ENCODE results near the gene NARS2.

The NARS2 gene

GRCh38 chr11:78595436-78596130 lies 20.9 kb upstream of the NARS2 start:
- Mint-ChIP-seq H3K9me3 (no peaks in the 10 kb centered on the region), H3K36me3 (ENCODE audit: low read depth) (no peaks in the 10 kb centered on the region), H3K4me3 (no peak overlapping the region), H3K27me3 (ENCODE audit: low read depth) (peaks cover 31% of the 10 kb centered on the region), H3K27ac (no peak overlapping the region), H3K4me1 (ENCODE audit: low read depth) (no peaks in the 10 kb centered on the region)
- DNase-seq (ENCODE audit: low spot score), result no peak

GRCh38 chr11:78594814-78595213 lies 20.1 kb upstream of the NARS2 start:
- Mint-ChIP-seq H3K4me3 (no peak overlapping the region), H3K27ac (no peak overlapping the region), H3K4me1 (ENCODE audit: low read depth) (no peaks in the 10 kb centered on the region), H3K27me3 (ENCODE audit: low read depth) (peaks cover 31% of the 10 kb centered on the region), H3K9me3 (no peaks in the 10 kb centered on the region), H3K36me3 (ENCODE audit: low read depth) (no peaks in the 10 kb centered on the region)
- DNase-seq (ENCODE audit: low spot score), result no peak

- DNase-seq (ENCODE audit: low spot score), result no peak
- peaks cover 32% of the 10 kb centered on the region for H3K27me3 Mint-ChIP-seq (ENCODE audit: low read depth)
- peaks cover 12% of the 10 kb centered on the region for H3K9me3 Mint-ChIP-seq
- no peak overlapping the region for H3K4me3 Mint-ChIP-seq
- no peaks in the 10 kb centered on the region for H3K36me3 Mint-ChIP-seq (ENCODE audit: low read depth)
- H3K4me1 Mint-ChIP-seq (ENCODE audit: low read depth), result no peaks in the 10 kb centered on the region
- H3K27ac Mint-ChIP-seq, result no peak overlapping the region
These were observed 13.9 kb upstream of the NARS2 start for GRCh38 chr11:78588517-78588916.

GRCh38 chr11:78587446-78587845 lies 12.8 kb upstream of the NARS2 start:
- H3K4me1 Mint-ChIP-seq (ENCODE audit: low read depth), result no peaks in the 10 kb centered on the region
- H3K36me3 Mint-ChIP-seq (ENCODE audit: low read depth), result no peaks in the 10 kb centered on the region
- DNase-seq (ENCODE audit: low spot score), result no peak
- H3K9me3 Mint-ChIP-seq, result peaks cover 21% of the 10 kb centered on the region
- H3K4me3 Mint-ChIP-seq, result no peak overlapping the region
- H3K27ac Mint-ChIP-seq, result no peak overlapping the region
- peaks cover 32% of the 10 kb centered on the region for H3K27me3 Mint-ChIP-seq (ENCODE audit: low read depth)

- Mint-ChIP-seq H3K4me1 (ENCODE audit: low read depth) (no peaks in the 10 kb centered on the region), H3K36me3 (ENCODE audit: low read depth) (no peaks in the 10 kb centered on the region), H3K4me3 (no peak overlapping the region), H3K27me3 (ENCODE audit: low read depth) (peaks cover 31% of the 10 kb centered on the region), H3K27ac (no peak overlapping the region), H3K9me3 (peaks cover 22% of the 10 kb centered on the region)
- no peak for DNase-seq (ENCODE audit: low spot score)
These were observed 11.9 kb upstream of the NARS2 start for GRCh38 chr11:78586452-78587046.

GRCh38 chr11:78583889-78584288 lies 9.2 kb upstream of the NARS2 start:
- DNase-seq (ENCODE audit: low spot score), result no peak

GRCh38 chr11:78577495-78577894 lies 2.8 kb upstream of the NARS2 start:
- Mint-ChIP-seq H3K9me3 (peaks cover 6% of the 10 kb centered on the region), H3K36me3 (ENCODE audit: low read depth) (peaks cover 2% of the 10 kb centered on the region), H3K4me1 (ENCODE audit: low read depth) (peaks cover 12% of the 10 kb centered on the region), H3K27ac (no peak overlapping the region), H3K27me3 (ENCODE audit: low read depth) (peaks cover 2% of the 10 kb centered on the region), H3K4me3 (no peak overlapping the region)
- DNase-seq (ENCODE audit: low spot score), result no peak

More at GRCh38 chr11:78583889-78584288, 9.2 kb upstream of the NARS2 start:
- peaks cover 18% of the 10 kb centered on the region for H3K27me3 Mint-ChIP-seq (ENCODE audit: low read depth)
- no peaks in the 10 kb centered on the region for H3K36me3 Mint-ChIP-seq (ENCODE audit: low read depth)
- H3K4me3 Mint-ChIP-seq, result no peak overlapping the region
- no peaks in the 10 kb centered on the region for H3K4me1 Mint-ChIP-seq (ENCODE audit: low read depth)
- H3K27ac Mint-ChIP-seq, result no peak overlapping the region
- peaks cover 27% of the 10 kb centered on the region for H3K9me3 Mint-ChIP-seq

- peaks cover 19% of the 10 kb centered on the region for H3K4me1 Mint-ChIP-seq (ENCODE audit: low read depth)
- H3K36me3 Mint-ChIP-seq (ENCODE audit: low read depth), result peaks cover 7% of the 10 kb centered on the region
- DNase-seq (ENCODE audit: low spot score), result no peak
- H3K27me3 Mint-ChIP-seq (ENCODE audit: low read depth), result peaks cover 2% of the 10 kb centered on the region
- no peak overlapping the region for H3K4me3 Mint-ChIP-seq
- peaks cover 5% of the 10 kb centered on the region for H3K9me3 Mint-ChIP-seq
- no peak overlapping the region for H3K27ac Mint-ChIP-seq
These were observed 2.0 kb upstream of the NARS2 start for GRCh38 chr11:78576549-78577097.

GRCh38 chr11:78575478-78575877 lies 814 bp upstream of the NARS2 start:
- Mint-ChIP-seq H3K4me1 (ENCODE audit: low read depth) (peaks cover 28% of the 10 kb centered on the region), H3K27me3 (ENCODE audit: low read depth) (no peaks in the 10 kb centered on the region), H3K27ac (peak overlapping the region; percentile 31), H3K9me3 (no peaks in the 10 kb centered on the region), H3K4me3 (peak overlapping the region; percentile 98), H3K36me3 (ENCODE audit: low read depth) (peaks cover 16% of the 10 kb centered on the region)
- no peak for DNase-seq (ENCODE audit: low spot score)

- H3K27ac Mint-ChIP-seq, result peak overlapping the region; percentile 97
- peak overlapping the region; percentile 98 for H3K4me3 Mint-ChIP-seq
- no peaks in the 10 kb centered on the region for H3K27me3 Mint-ChIP-seq (ENCODE audit: low read depth)
- H3K36me3 Mint-ChIP-seq (ENCODE audit: low read depth), result peaks cover 24% of the 10 kb centered on the region
- no peak for DNase-seq (ENCODE audit: low spot score)
- peaks cover 28% of the 10 kb centered on the region for H3K4me1 Mint-ChIP-seq (ENCODE audit: low read depth)
- no peaks in the 10 kb centered on the region for H3K9me3 Mint-ChIP-seq
These were observed 983 bp downstream of the NARS2 start for GRCh38 chr11:78573681-78574080.

GRCh38 chr11:78573271-78573670 lies 1.4 kb downstream of the NARS2 start:
- Mint-ChIP-seq H3K4me1 (ENCODE audit: low read depth) (peaks cover 28% of the 10 kb centered on the region), H3K9me3 (no peaks in the 10 kb centered on the region), H3K36me3 (ENCODE audit: low read depth) (peaks cover 28% of the 10 kb centered on the region), H3K4me3 (peak overlapping the region; percentile 98), H3K27ac (peak overlapping the region; percentile 97), H3K27me3 (ENCODE audit: low read depth) (no peaks in the 10 kb centered on the region)
- DNase-seq (ENCODE audit: low spot score), result no peak

- no peak for DNase-seq (ENCODE audit: low spot score)
- Mint-ChIP-seq H3K9me3 (no peaks in the 10 kb centered on the region), H3K4me3 (peak overlapping the region; percentile 20), H3K36me3 (ENCODE audit: low read depth) (peaks cover 32% of the 10 kb centered on the region), H3K4me1 (ENCODE audit: low read depth) (peaks cover 28% of the 10 kb centered on the region), H3K27me3 (ENCODE audit: low read depth) (no peaks in the 10 kb centered on the region), H3K27ac (no peak overlapping the region)
These were observed 2.3 kb downstream of the NARS2 start for GRCh38 chr11:78572394-78572793.

GRCh38 chr11:78570031-78570430 lies 4.6 kb downstream of the NARS2 start:
- H3K27me3 Mint-ChIP-seq (ENCODE audit: low read depth), result no peaks in the 10 kb centered on the region
- H3K4me1 Mint-ChIP-seq (ENCODE audit: low read depth), result peaks cover 37% of the 10 kb centered on the region
- no peak overlapping the region for H3K4me3 Mint-ChIP-seq
- DNase-seq (ENCODE audit: low spot score), result no peak
- peaks cover 48% of the 10 kb centered on the region for H3K36me3 Mint-ChIP-seq (ENCODE audit: low read depth)
- H3K9me3 Mint-ChIP-seq, result no peaks in the 10 kb centered on the region
- H3K27ac Mint-ChIP-seq, result no peak overlapping the region

GRCh38 chr11:78567209-78567608 lies 7.5 kb downstream of the NARS2 start:
- DNase-seq (ENCODE audit: low spot score), result no peak

More at GRCh38 chr11:78567209-78567608, 7.5 kb downstream of the NARS2 start:
- Mint-ChIP-seq H3K4me3 (no peak overlapping the region), H3K4me1 (ENCODE audit: low read depth) (peaks cover 38% of the 10 kb centered on the region), H3K9me3 (no peaks in the 10 kb centered on the region), H3K27ac (no peak overlapping the region), H3K36me3 (ENCODE audit: low read depth) (peaks cover 53% of the 10 kb centered on the region), H3K27me3 (ENCODE audit: low read depth) (no peaks in the 10 kb centered on the region)
